ENCODE measurements around the gene DNAH6.
"Not testable (repeated sequence)": the region's sequence is repeated elsewhere in the genome, so short reads cannot be mapped to it uniquely, and the experiment has no call there.

Gene DNAH6, protein sequence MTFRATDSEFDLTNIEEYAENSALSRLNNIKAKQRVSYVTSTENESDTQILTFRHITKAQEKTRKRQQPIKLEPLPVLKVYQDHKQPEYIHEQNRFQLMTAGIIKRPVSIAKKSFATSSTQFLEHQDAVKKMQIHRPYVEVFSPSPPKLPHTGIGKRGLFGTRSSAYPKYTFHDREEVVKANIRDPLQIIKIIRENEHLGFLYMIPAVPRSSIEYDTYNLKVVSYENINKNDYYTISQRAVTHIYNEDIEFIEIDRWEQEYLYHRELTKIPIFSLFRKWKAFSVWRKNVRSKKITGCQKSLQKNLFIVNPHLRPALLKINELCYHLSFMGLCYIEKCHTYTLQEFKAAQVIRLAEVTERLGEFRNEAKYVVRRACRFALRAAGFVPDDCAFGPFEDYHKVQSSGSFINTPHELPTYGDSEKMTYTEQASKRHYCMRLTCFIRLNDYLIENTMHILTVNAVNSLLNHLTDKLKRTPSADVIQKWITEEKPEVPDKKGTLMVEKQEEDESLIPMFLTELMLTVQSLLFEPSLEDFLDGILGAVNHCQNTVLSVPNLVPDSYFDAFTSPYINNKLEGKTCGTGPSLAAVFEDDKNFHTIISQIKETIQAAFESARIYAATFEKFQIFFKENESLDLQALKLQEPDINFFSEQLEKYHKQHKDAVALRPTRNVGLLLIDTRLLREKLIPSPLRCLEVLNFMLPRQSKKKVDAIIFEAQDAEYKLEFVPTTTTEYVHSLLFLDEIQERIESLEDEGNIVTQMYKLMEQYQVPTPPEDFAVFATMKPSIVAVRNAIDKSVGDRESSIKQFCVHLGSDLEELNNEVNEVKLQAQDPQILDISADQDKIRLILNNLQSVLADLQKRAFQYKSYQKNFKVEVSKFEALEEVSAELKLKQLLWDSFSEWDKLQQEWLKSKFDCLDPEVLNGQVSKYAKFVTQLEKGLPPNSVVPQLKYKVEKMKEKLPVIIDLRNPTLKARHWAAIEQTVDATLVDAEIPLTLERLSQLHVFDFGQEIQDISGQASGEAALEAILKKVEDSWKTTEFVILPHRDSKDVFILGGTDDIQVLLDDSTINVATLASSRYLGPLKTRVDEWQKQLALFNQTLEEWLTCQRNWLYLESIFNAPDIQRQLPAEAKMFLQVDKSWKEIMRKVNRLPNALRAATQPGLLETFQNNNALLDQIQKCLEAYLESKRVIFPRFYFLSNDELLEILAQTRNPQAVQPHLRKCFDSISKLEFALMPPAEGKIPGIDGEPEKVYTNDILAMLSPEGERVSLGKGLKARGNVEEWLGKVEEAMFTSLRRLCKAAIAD (N-terminal part only)

DNA sequence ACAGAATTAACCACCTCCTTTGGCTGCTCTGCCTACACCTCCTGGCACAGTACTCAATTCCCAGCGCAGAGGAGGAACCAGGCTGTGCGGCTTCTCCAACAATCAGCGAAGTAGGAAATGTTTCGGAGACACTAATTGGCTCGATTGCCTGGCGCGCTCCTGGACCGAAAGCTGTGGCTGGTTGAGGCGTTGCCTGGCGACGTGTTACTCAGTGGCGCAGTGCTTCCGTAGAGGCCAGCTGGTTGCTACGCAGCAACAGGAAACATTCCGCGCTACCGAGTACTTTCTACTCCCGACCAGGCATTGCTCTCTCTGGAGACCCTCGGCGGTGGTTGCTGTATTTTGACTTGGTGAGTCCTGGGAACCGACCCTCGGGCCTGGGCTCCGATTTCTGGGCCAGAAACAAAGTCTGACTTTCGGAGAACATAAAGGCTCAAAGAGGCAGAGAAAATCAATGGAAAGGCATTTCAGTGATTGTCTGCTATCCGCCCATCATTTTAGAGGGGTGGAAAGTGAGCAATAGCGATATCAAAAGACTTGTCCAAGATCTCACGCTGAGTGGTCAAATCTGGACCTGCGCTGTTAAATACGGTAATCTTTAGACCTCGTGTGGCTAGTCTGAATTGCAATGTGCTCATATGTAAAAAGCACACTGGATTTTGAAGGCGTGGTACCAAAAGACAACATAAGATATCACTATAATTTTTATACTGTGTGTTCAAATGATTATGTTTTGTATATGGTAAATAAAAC lies at the start of gene DNAH6:
DNAH6 (plus strand) TSS at position 265 of the 753 bp plus-strand sequence. CDS start 1,329 bp downstream, outside the sequence.
- peak; percentile 46 to 68 (median 62) for DNase-seq

DNA sequence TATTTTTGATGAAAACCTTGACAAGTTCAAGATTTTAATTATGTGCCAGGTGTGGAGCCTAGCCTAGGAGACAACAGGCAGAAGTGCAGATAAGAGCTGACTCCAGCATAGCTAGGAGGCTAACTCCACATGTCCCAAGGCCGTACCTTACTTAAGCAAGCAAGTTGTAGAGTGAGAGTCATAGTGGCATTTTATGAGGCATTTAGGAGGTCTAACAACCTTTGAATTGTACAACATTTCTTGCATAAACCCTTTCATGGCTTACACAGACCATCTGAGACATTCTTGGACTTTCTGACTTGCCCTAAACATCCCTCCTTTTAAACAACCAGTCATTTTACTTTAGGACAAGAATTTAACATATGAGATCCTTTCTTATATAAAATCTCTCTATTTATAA lies 48.9 kb upstream of the DNAH6 start:
- DNase-seq: no peak

DNA sequence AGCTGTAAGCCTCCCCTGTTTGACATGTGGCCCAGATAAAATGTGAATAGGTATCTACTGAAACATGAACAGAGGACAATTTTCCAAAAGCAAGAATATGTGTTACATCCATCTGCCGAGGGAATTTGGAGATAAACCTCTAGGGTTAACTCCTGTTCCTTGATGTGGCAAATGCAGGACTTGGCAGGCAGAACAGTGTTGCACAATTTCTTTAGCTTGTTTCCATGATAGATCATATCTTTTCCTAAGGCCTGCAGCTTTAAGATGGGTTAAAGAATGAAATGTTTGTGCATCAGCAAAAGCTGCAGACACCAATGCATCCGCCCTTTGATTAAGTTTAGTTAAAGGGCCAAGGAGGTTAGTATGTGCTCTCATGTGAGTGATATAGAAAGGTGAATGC lies 43.9 kb upstream of the DNAH6 start:
- DNase-seq: not testable (repeated sequence)

DNA sequence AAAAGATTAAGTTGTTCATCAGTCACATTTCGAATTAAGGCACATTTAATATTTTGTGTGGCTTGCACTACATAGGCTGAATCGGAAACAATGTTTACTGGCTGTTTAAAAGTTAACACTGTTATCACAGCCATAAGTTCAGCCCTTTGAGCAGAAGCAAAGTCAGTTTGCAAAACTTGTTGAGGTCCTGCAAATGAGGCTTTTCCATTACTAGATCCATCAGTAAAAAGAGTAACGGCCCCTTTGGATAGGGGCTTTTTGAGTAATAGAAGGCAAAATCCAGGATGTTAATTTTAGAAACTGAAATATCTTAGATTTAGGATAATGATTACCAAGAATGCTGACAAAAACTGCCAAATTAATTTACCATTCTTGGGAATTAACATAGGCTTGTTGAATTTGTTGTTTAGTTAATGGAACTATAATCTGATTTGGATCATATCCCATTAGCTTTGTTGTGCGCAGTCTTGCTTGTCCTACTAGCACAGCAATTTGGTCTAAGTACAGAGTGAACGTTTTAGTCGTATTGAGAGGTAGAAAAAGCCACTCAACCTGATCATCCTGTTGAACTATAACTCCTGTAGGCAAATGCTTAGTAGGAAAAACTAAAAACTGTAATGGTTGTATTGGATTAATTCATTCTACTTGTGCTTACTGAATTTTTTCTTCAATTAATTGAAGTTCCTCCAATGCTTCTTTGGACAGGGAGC lies 43.3 kb upstream of the DNAH6 start:
- DNase-seq: no peak

DNA sequence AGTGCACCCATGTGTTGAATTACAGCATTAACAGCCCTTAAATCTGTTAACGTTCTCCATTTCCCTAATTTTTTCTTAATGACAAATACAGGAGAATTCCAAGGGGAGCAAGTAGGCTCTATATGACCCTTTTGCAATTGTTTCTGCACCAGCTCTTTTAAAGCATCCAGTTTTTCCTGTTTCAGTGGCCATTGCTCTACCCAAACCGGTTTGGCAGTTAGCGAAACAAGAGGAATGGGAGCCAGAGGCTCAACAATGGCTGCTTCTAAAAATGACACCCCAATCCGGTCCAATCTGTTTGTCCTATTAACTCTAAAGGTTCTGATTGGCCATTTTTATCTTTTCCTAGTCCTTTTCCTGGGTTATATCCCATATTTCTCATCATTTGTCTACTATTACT lies 42.1 kb upstream of the DNAH6 start:
- no peak for DNase-seq

DNA sequence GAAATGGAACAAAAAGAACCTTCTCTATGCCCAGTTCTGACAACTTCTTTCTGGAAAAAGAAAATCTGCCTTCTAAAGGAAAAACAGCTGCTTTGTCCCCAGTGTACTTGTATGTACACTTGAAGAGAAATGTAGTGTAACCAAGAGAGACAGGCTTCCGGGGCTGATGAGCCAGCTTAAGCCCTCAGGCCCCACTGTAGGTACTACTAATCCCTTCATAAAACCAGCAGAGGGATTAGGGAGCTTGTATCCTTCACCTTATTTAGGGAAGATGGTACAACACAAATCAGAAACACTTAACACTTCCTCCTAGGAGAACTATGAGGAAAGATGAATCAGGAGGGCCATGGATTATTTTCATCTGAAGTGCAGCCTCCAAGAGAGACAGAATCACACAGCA lies 38.4 kb upstream of the DNAH6 start:
- no peak for DNase-seq

DNA sequence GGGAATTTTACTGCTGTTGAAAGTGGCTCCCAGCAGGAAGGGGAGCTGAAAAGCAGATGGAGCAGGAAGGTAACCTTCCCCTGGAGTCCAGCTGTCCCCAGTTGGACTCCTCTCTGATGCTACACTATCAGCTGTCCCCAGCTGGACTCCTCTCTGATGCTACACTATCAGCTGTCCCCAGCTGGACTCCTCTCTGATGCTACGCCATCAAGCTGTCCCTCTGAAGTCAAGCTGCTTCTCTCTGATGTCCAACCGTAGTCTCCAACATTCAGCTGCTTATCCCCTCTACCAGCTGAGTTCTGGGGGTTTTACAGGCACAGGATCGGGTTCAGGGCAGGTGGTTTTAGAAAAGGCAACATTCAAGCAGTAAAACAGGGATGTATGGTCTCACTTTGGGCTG lies 37.4 kb upstream of the DNAH6 start:
- DNase-seq: no peak

DNA sequence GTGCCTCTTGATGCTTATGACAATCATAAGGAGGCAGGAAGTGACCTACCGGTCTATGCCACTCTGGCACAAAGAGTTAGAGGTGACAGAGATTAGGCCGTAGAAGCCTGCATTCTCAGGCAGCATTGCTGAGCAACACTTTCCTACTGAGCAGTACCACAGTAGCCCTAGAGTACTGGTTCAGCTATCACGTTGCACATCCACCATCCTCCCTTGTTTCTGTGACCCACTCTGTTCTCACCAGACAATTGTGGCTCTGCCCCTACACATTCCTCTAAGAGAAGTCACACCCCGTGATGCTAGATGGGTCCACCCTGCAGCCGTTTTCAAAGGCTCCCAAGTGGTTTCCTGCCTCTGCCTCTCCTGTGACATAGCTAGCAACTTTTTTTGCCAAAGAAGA lies 34.6 kb upstream of the DNAH6 start:
- no peak for DNase-seq

DNA sequence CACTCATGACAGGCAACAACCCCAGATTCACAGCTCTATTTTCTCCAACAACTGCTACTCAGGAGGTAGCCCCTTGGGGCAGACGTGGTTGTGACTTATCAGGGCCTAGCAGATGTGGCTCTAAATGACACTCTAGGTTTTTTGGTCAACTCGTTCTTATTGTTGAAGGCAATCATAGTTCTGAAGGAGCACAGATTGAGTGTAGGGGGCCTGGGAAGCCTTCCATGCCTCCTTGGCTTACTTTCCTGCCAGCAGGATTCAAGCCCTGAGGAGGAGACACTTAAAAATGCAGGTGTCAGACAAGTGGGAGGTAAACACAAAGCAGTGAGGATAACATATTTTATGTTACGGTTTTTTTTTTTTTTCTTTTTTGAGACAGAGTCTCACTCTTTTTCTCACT lies 33.7 kb upstream of the DNAH6 start:
- no peak for DNase-seq

DNA sequence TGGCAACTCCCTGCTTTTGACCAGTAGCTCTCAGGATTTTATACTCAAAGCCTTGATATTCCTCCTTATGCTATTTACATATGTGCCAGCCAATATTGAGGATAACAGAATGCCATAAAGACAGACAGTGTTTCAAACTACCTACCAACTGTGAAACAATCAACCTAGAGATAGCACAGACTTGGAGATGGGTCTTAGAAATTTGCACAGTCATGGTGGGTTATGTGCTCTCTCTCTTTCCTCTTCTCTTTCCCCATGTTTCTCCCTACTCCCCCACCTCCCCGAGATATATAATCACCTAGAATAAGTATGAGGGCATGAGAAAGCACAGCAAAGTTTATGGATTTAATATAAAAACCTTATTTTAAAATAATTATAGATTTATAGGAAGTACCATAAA lies 33.0 kb upstream of the DNAH6 start:
- DNase-seq: no peak

DNA sequence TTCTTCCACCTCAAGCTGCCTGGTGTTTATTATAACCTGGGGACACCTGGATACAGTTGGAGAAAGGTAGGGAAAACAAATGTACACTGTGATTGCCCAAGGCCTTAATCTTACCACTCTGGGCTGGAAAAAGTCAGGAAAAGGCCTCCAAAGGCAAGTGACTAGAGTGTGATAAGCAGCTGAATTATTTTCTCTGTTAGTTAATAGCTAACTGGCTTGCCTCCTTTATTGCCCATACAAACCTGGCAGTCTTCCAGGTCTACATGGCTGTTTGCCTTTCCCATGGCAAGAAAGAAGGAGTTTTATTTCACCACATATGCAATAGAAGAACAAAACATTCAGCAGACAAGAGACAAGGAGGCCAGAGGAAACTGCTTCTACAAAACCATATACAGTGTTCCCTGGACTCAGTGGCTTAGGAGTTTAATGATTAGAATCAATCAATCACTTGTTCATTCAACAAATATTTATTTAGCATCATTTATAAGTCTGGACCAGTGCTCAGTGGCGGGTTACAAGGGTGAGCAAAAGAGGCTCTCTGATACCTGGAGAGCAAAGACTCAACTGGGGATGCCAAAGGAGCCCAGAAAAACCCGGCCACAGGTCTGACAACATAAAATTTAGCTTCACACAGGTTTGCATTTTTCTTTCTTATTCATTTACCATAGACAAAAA lies 29.7 kb upstream of the DNAH6 start:
- DNase-seq: no peak

DNA sequence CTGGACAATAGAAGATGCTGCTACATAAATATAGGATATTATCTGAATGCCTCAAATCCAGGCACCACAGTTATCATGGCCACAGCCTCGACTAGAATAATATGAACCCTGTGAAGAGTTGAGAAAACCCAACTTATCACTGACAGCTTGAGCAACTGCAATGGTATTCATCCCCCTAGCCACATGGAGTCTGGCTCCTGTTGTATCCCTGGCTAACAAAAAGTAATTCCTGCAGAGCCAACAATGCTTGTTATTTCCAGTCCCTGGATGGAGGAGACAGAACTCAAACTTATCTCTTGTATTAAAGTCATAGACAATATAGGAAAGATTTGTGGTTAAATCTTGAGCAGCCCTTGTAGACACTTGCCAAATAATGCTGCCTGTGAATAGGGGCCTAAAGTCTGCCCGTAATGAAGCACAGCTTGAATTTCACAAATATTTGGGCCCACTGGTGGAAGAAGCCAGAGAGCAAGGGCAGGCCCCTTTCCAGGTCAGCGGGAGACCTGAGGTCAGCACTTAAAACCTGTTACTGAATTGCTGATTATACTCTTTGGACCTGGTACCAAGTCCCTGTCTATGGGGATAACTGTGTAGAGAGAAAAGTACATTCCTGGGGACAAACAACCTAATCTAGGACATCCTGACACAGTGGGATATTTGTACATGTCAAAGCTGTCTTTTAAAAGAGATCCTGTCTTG lies 28.9 kb upstream of the DNAH6 start:
- DNase-seq: no peak

DNA sequence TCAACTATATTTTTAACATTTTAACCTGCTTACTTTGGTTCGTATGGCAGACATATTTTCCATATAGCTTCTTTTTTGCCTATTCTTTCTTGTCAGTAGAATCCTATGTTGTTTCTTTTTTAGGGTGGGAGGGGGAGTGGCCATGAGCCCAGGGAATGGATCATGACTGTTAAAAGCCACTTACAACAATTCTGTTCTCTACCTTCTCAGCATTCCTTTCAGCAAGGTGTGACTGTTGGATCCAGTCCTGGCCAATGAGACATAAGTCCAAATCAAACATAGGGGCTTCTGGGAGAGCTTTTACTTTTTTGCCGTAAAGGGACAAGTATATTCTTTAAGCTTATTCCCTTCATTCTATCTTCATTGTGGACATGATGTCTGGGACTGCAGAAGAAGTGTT lies 25.0 kb upstream of the DNAH6 start:
- no peak for DNase-seq

DNA sequence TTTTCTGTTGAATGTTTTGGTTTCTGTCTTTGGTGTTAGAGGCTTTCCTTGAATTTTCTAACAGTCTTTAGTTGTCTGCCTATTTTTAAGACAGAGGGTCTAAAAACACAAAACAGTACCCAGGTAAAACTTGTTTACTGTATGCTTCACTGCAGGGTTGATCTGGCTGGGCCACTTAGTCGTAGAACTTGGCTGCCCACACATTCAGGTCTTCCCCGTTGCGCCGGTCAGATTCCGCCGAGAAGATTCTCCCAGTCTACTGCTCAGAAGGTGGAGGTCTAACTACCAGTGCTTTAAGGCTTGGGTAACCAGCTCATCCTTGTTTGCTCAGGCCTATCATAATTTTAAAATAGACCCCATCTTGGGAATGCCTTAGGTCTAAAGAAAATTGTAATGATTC lies 24.6 kb upstream of the DNAH6 start:
- no peak for DNase-seq

DNA sequence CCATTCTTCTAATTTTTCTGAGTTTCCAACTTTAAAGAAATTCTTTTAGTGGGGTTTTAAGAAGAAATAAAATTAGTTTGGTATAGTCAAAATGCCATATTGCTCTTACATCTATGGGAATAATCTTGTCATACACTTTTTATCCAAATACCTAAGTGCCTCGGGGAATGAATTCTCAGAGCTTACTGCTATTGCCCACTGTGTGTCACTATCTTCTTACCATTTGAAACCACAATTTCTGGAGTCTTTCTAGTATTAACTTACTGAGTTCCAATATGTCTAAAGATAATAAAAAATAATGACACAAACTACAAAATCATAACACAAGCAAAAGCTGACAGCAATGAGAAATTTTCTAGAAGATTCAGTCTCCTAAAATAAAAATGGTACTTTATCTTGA lies 23.7 kb upstream of the DNAH6 start:
- DNase-seq: no peak

DNA sequence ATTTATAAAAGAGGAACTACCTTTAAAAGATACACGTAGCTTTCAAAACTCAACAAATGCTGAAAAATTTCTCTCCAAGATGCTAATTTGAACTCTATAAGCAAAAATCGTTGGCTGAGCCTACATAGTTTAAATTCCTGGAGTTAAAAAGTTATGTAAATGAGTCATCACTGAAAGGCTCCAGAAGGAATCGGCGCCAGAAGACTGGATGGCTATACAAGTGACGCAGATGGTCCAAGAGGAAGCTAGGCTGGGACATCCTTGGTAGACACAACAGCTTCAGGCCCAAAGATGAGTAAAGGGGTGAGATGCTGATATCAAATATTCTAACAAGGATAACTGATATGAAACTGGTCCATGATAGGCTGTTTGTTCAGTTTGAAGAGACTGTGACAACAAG lies 22.8 kb upstream of the DNAH6 start:
- DNase-seq: no peak

DNA sequence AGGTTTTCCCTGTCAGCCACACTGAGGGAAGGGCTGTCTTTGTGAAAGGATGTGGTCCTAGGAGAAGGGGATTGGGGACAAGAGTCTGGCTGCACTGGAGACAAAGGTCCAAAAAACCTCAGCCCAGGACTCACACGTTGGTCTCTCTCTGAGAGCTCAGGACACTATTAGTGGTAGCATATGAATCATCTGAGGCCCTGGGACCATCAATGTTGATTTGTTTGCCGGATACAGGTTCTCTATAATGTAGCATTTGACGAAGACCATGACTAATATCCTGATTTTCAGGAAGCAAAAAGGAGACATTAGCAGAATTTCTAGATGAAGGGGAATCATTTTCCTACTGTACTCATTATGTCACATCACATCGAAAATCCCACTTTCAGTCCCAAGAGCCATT lies 22.2 kb upstream of the DNAH6 start:
- no peak for DNase-seq

DNA sequence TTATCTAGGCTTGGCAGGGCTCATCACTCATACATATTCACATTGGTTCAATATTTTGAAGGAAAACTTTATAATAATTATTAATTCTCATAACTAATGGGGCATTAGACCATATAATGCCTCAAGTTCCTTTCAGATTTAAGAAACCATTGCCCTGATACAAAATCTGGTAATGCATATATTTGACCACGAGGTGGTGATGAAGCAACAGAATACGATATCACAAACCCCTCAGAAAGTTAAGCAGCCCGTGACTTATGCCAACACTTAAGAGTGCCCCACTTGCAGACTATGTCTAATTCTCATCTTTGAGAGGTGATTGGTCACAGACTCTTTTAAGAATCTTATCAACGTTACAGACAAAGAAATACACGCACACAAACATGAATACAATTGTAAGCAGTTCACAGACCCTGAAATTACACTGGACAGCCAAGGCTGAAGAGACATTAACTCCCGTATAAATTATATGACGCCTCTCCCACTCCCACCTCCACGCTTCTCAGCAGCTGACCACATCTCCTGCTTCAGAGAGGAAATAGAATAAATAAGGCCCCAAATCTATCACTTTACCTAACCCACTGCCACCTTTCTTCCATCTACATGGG lies 20.7 kb upstream of the DNAH6 start:
- DNase-seq: peak in 1 of 4 experiments; percentile 3

DNA sequence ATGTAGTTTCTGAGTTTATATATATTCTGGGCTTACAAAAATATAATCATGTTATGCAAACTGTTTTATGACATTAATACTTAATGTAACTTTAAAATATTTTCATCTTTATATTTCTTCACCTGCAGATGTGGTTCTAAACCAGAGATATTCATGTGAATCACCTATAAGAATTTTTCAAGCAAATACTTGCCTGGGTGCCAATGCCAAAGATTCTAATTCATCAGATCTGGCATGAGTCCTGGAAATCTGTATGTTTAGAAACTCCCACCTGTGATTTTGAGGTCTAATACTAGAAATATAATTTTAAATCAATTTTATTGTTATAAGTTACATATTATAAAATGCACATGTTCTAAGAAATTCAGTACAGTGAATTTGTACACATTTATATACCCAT lies 19.9 kb upstream of the DNAH6 start:
- DNase-seq: no peak

DNA sequence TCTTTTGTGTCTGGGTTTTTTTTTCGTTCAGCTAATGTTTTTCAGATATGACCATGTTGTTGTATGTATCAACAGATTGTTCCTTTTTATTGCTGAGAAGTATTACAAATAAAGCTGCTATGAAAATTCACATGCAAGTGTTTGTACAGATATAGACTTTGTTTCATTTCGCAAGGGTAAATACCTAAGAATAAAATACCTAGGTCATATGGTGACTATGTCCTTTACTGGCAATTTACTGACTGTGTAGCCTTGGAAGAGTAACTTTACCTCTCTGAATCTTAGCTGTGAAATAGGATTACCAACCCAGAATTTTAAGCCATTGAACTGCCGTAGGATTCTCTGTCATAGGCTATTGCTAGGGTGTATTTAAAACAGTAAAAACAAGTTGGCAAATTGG lies 19.0 kb upstream of the DNAH6 start:
- DNase-seq: no peak

All from activated CD4-positive, CD25-positive, alpha-beta regulatory T cell (primary cell).